Pons (tissue), 1 donor: Measurements from ENCODE around the gene RFTN1.

Experiments used
- DNase-seq: peaks from one replicate; pipeline ENCODE4 v3.0.0-alpha.2; 2016; ENCODE audit warnings: low spot score

RFTN1 gene

DNA sequence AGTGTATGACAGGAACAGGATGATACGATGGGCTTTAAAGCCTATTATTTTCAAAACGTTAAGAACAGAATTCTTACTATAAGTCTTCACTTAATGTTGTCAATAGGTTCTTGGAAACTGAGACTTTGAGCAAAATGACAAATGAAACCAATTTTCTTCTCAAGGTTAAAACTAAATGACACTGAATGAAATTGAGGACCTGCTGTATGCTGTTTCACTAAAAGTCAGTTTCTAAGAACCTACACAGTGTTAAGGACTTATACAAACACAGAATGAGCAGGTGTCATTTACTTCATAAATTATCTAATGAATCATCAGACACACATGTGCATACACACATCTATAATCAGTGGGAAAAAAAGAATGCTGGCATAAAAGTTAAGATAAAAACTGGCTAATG lies 106.9 kb downstream of the RFTN1 start:
- no peak for DNase-seq

DNA sequence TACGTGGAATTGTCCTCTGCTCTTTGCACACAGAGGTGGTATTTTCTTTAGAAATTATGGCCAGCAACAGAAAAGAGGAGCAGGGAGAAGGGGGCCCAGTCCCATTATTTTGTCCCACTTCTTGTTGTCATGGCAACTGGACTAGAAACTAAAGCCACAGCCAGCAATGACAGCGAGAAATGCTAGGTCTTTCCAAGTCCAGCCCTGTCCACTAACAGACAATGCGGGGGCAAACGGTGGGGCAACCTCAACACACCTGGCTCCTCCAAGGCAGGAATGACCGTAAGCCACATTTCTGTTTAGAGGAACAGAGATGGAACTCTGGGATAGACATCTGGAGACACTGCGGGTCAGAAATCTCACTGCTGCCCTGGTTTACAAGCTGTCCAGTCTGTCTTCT lies 107.3 kb downstream of the RFTN1 start:
- no peak for DNase-seq

DNA sequence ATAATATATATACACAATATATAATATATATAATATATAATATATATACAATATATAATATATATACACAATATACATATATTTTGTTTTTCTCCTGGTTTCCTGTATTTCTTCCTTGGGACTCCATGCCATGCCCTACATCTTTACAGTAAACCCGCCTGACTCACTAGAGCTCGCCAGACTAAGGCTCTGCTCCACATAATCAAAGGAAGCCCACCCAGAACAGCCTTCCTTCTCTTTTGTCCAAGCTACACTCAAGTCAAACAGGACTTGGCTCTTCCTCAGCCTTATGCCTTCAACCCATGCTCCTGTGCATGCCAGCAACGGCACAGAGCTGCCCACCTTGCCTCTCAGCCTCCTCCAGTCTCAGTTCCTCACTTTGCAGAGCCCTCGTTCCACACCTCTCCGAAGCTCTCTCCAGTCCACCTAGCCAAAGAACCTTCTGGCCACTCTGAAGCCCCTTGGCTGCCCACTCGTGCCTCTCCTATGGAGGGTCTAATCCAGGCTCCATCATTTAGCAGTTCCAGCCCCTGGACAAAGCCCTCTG lies 109.1 kb downstream of the RFTN1 start:
- no peak for DNase-seq

DNA sequence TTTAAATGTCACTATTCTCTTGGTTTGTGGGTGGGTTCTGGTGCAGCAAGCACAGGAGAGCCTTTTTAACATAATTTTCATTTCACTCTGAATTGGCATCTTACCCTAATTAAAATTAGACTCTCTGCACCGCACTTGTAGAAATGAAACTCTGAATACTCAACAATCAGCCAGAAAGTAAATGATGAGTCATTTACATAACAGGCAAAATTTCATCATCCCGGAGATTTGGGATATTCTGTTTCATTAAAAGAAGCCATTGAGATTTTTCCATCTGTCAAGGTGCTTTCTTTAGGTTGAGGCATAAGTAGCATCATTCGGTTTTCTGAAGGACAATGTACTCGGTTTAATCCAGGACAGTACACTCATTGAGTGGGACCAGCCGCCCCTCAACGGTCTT lies 111.0 kb downstream of the RFTN1 start:
- no peak for DNase-seq

DNA sequence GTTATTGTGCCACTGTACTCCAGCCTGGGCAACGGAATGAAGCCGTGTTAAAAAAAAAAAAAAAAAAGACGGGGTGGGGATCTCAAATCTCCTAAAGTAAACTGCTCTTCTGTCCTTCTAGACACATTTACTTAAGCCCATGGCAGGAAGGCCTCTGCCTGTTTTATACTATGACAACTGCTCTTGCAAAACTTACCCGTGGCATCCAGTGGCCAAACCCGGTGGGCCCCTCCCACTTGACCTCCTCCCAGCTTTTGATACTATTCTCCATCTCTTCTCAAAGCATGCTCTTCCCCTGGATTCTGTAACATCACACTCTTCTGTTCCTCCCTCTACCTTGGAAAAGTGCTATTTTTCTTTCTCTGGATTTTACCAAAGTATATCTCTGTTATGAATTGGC lies 112.2 kb downstream of the RFTN1 start:
- no peak for DNase-seq

DNA sequence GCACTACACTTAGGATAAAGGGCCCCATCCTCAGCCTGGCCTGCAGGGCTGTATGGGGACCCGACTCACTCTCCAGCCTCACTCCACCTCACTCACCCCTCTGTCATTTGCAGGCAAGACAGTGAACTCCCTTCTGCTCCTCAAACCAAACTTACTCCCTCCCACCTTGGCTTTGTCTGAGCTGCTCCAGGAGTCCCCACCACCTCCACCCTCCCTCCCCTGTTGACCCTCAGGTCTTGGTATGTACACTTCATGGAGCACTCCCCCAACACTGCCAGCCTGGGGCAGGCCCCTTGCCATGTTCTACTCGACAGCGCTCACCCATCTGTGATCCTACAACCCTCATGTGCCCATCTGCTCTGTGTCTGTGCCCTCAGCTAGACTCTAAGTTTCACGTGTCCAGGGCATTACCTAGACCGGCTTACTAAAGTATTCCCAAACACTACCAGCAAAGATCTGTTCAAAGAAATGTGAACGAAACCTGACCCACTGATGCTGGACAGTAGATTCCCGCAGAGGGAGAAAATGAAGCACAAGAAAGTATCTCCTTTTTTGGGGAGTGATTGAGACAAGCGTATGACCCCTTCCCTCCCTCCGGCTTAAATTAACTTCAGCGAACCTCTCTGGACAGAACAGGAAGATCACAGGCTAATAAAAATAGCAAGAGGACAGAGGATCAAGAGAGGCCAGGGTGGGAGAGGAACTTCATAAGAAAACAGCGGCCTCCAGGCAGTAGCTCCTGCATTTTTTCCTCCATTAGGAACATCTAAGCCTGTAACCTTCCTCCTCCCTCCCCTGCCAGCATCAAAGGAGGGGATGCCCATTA lies 113.2 kb downstream of the RFTN1 start:
- DNase-seq: no peak

DNA sequence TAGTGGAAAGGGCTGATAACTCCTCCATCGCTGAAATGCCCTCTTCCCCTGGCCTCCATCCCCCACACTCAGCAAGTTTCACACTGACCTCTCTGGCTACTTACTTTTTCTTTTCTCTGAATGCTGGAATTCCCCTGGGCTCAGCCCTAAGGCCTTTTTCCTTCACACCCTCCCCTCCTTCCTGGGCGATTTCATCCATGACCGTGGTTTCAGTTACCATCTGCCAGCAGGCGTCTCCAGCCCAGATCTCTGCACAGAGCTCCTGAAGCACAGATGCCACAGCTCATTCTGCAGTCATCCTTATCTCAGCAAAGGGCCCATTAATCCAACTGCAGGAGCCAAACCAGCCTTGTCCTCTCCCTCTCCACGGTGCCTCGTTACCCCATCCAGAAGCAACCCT lies 114.0 kb downstream of the RFTN1 start:
- no peak for DNase-seq

DNA sequence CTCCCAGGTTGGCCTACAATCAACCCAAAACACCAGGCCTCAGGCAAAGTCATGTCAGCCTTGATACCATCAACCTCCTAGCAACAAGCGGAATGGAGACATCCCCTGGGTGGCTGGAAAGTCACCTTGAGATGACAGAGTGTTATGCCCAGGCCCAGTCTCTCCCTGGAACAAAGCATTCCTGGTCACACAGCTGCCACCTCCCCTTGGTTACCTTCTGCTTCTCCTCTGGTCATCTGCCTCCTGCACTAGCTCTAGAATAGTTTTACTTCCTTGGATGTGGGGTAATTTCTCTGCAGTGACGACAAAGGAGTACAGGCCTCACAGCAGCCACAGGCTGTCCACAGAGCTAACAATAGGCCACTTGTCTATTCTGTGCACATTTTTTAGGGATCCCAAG lies 114.9 kb downstream of the RFTN1 start:
- peak; percentile 37 for DNase-seq

DNA sequence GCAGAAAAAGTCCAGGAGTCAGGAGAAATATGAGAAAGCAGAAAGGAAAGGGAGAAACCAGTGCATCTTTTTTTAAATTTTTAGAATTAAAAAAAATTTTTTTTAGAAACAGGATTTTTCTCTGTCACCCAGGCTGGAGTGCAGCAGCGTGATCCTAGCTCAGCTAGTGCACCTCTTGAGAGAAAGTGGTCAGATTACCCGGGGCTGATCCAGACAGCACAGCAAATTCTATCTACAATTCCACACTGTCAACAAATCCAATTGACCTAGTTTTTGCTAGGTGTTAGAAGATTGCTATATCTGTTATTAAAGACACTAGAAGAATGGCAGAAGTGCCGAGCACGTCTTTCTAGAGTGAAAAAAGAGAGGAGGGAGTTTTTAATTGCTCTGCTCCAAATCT lies 117.3 kb downstream of the RFTN1 start:
- no peak for DNase-seq

DNA sequence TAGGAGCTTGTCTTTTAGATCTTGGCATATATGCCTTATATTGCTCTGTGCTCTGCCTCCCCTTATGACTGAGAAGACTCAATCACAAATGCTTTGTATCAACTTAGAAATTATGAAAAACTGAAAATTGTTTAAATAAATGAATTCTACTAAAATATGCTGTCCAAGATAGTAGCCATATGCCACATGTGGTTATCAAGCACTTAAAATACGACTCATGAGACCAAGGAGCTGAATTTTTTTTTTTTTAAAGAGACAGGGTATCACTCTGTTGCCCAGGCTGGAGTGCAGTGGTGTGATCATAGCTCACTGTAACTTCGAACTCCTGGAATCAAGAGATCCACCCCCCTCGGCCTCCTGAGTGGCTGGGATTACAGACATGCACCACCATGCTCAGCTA lies 118.3 kb downstream of the RFTN1 start:
- no peak for DNase-seq

DNA sequence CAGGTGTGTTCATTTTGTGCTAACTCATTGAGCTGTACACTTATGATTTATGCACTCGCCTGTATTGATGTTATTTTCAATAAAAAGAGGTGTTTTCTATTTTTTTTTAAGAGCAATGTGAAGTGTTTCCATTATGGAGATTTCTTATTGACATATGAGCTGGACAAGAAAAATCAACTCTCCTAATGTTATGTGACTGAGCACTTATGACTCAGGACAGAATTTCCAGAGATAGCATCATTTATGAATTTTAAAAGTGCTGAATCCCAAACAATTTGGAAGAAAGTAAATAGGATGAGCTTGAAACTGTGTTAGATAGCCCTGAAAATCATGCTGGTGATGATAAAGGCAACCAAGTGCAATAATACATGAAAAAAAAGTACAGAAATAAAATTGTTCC lies 118.9 kb downstream of the RFTN1 start:
- DNase-seq: no peak

DNA sequence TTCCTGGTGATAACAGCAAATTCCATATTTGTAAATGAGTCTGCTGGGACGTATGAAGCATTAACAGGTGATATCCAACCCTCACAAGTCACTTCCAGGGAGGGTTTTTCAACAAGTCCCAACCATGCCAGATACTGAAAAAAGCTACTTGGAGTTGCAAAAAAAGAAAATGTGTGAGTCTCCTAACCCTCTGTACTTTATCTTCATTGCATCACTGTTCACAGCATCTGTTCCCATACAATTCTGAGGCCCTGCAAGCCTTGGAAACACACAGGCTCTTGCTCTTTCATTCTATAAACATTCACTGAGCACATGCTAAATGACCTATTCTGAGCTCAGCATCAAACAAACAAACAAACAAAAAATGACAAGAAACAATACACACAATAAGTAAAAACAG lies 120.8 kb downstream of the RFTN1 start:
- no peak for DNase-seq

DNA sequence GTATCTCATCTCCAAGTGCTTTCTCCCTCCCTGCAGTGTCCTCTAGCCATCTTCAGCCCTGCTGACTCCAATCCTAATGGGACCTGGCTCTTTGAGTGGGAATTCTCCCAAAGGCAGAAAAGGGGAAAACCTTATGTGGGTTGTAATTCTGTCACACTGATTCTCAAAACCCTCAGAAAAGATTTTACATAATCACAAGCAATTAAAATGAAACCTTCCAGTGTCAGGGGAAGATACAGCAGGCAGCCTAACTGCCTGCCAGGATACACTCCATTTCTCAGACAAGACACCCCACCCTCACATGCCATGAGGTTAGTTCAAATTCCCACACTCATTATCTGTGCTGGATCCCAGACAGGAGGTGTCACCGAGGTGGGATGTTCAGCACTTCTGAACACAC lies 121.4 kb downstream of the RFTN1 start:
- DNase-seq: no peak

DNA sequence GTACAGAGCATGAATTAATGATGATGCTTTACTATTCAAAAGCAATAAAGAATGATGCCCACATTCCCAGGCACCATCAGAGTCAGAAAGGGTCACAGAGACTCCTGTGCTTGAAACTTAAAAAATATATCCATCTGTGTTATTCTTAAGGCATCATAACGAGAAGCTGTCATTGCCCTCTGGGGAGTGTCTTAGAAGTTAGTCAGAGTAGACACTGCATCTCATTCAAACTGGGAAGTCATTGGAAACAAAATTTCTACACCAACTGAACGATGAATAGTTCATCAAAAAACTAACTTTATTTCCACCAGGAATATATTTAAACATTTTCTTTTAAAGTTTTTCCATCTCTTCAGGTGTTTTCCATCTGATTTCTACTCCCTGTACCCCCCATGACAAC lies 122.9 kb downstream of the RFTN1 start:
- no peak for DNase-seq

DNA sequence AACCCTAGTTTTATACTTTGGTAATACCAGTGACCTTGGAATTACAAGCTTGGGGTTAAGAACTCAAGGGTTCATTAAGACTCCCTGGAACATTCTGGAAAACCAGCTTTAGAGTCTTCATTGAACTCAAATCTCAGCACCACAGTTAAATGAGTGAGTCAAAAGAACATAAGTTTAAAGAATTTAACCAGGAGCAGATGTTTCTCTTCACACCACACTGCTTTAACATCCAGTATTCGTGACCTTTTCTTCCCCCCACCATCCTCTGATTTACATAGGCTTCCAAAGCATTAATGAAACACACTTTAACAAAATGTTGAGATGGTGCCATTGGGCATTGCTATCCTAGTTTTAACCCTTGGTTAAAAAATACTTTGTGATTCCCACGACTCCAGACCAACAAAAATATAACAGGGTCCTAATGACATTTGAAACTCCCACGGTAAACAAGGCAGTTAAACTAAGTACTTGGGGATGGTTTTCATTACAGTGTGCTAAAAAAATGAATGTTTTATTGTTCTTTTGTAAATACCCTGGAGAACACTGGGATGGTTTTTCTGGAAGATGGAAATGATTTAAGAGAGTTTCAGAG lies 124.6 kb downstream of the RFTN1 start:
- no peak for DNase-seq

DNA sequence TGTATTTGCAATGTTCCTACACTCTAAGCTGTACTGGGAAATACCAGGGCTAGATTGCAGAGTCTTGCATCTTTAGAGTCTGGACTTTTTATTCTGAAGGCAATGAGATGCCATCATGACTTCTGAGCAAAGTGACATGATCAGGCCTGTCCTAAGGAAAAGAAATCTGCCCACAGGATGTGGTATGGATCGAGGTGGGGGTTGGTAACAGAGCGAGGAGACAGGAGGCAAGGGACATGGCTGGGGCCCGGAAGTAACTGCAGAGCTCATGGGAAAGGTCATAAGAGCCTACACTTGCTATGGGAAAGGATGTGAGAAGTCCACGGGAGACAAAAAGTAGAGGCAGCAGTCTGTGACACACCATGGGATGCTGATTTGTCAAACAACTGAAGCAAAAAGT lies 126.9 kb downstream of the RFTN1 start:
- DNase-seq: no peak

DNA sequence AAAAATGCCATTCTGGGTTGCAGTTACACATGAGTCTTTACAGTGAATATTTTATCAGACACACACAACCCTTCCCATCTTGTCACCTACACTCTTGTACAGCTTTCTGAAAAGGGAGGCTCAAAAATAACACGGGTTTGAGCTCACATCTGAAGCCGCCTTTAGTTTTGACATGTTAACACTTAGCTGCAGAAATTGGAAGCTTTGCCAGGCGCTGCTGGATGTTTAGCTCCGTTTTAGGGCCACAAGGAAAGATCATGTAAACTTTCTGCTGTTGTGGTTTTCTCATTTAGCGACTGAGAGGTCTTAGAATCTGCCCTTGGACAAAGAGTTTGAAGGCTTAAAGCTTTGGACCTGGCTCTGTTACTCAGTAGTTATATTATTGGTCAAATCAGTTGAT lies 128.3 kb downstream of the RFTN1 start:
- DNase-seq: no peak

DNA sequence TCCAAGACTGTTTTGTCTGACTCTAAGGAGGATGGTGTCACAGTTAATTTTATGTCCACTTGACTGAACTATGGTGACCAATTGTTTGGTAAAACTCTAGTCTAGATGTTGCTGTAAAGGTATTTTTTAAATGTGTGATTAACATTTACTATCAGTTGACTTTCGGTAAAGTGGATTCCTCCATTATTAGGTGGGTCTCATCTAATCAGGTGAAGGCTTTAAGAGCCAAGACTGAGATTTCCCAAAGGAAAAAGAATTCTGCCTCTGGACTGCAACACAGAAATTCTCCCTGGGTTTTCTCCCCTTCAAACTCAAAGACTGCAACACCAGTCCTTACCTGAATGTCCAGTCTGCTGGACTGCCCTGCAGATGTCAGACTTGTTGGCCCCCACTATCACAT lies 129.6 kb downstream of the RFTN1 start:
- DNase-seq: no peak

DNA sequence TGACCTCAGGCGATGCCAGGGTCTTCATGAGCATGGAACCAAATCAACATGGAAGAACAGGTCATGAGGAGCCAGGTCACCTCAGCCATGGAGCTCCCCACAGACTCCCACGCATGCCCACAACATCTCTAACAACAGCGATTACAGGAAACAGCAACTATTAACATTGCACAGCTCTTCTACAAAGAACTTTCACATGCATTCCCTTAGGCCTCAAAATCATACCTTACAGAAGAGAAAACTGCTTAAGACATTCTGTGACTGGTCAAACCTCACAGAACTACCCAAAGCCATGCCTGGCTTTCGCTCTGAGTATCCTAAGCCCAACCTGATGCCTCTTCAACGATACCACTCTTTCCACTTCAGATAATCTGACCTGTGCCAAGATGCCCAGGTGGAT lies 130.7 kb downstream of the RFTN1 start:
- no peak for DNase-seq

DNA sequence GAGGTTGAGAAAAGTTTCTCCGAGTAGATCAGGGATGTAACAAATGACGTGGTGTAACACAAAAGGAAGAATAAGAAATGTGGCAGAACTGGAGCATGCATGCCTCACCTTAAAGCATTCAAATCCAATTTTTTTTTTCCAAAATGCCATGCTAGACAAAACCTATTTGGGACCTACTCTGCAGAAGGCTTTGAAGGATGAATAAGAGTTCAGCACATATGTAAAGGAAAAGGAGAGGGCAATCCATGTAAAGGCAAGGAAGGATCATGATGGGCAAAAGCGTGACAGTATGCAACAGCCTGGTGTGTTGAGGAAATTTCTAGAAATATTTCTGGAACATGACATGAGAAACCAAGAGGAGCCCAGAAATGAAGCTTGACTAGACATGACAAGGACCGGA lies 132.1 kb downstream of the RFTN1 start:
- DNase-seq: no peak

DNA sequence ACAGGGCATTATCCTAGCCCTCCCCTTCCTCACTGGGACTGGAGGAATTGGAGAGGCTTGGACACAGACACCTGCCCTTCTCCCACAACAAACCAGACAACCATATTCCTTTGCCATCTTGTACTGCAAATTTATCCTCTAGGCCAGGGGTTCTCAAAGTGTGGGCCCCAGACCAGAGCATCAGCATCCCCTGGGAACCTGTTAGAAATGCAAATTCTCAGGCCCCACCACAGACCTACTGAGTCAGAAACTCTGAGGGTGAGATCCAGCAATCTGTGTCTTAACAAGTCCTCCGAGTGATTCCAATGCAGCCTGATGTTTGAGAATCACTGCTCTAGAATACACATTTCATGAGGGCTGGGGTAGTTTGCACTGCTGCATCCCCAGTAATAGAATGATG lies 133.1 kb downstream of the RFTN1 start:
- no peak for DNase-seq

DNA sequence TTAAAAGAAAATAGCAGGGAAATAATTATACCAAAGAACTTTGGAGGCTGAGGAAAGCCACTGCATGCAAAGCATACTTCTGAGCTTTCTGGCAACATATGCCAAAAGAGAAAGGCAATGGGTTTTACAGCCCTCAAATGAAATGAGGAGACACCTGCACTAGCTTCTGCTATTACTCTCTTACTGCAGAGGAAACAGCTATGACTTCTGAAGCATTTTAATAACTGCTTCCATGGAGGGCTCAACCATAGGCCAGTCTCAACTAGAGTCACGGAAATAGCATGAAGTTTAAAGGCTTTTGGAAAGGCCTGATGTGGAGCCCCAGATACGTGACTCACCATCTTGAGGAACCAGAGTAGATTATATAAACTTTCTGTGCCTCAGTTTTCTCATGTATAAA lies 133.7 kb downstream of the RFTN1 start:
- DNase-seq: no peak

DNA sequence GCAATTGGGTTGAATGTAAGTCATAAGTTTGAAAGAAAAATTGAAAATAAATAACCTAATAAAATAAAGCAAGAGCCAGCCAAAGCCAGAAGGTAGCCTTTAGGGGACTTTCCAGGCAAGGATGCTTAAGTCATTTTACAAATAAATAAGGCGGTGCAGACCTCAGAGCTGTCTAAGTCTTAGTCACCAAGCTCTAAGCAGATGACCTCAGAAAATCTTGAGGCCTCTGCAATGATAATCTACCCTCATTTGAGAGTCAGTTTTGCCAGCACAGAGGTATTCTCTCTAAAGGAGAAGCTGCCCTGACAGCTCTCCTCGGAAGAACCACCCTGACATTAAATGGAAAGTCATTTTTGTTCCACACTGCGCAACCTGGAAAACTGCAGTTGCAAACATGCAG lies 134.6 kb downstream of the RFTN1 start:
- no peak for DNase-seq

DNA sequence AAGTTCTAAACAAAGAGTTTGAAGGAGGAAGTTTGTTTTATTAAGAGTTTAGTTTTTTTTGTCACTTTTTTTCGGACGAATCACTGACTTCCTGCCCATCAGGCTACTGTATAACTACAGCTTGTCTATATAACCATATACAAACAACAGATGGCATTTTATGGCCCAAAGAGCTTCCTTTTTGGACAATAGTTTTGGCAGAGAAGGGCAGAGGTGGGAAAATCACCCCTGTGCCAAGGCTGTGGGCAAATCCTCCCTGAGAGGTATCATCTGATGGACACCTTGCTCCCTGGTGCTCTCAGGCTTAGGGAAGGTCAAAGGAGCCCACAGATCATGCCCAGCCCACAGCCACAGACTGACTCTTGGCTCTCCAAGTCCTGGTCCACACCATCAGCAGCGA lies 135.1 kb downstream of the RFTN1 start:
- no peak for DNase-seq
